ENCODE data around the gene SEMA6A.

The SEMA6A gene

GRCh38 chr5:116478491-116478890 lies 96.1 kb downstream of the SEMA6A start:
- TF ChIP-seq, protein P1, sequence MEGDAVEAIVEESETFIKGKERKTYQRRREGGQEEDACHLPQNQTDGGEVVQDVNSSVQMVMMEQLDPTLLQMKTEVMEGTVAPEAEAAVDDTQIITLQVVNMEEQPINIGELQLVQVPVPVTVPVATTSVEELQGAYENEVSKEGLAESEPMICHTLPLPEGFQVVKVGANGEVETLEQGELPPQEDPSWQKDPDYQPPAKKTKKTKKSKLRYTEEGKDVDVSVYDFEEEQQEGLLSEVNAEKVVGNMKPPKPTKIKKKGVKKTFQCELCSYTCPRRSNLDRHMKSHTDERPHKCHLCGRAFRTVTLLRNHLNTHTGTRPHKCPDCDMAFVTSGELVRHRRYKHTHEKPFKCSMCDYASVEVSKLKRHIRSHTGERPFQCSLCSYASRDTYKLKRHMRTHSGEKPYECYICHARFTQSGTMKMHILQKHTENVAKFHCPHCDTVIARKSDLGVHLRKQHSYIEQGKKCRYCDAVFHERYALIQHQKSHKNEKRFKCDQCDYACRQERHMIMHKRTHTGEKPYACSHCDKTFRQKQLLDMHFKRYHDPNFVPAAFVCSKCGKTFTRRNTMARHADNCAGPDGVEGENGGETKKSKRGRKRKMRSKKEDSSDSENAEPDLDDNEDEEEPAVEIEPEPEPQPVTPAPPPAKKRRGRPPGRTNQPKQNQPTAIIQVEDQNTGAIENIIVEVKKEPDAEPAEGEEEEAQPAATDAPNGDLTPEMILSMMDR (IDR thresholded peaks at IDR 0.05; ENCODE audit: low read depth, low read length): no peak
- DNase-seq (ENCODE audit: extremely low read depth, low read depth): no peak

DNA sequence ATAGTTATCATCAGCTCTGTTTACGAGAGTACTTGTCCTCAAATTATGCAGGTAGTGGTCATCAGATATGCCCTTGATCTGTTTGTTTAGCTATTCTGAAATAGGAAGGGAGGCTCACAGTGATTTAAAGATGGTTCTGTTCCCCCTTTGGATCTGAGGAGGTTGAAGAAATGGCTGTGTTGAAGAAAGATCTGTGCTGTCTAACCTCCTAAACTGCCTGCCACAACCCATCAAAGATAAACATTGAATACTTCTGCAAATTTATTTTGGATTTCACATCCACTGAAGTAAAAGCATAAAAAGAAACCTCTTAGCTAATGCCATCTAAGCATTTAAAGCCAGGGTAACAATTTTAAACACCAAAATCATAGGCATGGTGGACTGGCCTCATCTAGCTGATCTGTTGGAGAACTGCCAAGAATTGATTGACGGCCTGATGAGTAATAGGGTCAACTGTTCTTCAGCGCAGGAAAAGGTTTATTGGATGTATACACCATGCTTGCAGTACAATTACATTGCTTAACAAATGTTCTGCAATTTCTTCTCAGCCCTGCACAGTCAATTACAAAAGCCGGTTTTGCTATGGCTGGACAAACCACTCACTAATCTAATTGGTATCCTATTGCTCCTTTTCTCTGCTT lies 97.6 kb downstream of the SEMA6A start:
- DNase-seq (ENCODE audit: extremely low read depth, low read depth): no peak
- TF ChIP-seq, protein P1 (IDR thresholded peaks at IDR 0.05; ENCODE audit: low read depth, low read length): no peak

DNA sequence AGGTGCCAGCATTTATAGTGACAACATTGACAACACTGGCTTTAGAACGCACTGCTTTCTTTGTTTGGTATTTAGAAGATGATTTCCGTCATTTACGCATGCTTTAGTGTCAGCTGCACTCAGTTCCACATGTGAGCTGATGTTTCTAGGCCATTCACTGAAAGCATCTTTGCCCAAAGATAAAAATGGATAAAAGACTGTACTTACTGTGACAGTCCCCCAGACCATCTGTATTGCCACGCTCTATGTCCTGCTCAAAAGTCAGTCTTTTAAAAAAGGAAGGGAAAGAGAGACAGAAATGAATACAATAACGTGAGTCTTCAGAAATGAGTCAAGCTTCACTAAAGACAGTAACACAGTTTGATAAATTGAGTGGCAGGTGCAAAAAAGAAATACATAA lies 99.3 kb downstream of the SEMA6A start:
- TF ChIP-seq, protein P1 (IDR thresholded peaks at IDR 0.05; ENCODE audit: low read depth, low read length): no peak
- DNase-seq (ENCODE audit: extremely low read depth, low read depth): no peak

DNA sequence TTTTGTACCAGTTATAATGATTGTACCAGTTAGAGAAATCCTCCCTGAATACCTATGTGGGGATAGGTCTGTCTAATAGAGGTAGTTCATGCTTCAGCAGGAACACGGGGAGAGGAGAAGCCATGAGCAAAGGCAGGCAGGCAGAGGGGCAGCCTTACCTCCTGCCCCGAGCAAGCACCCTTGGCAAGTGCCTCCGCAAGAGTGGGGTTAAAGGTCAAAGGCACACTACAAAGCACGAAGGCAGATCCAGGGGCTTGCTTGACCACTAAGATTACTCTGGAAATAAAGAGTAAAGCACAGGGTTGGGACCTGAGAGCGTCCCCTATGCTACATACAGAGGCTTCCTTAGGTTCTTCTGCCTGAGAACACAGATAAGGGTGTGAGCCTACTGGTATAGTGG lies 100.9 kb downstream of the SEMA6A start:
- no peak for DNase-seq (ENCODE audit: extremely low read depth, low read depth)

GRCh38 chr5:116472274-116472673 lies 102.3 kb downstream of the SEMA6A start:
- DNase-seq (ENCODE audit: extremely low read depth, low read depth): no peak
- TF ChIP-seq, protein P1 (IDR thresholded peaks at IDR 0.05; ENCODE audit: low read depth, low read length): no peak

More for the DNA sequence above, 100.9 kb downstream of the SEMA6A start:
- TF ChIP-seq, protein P1 (IDR thresholded peaks at IDR 0.05; ENCODE audit: low read depth, low read length): no peak

GRCh38 chr5:116469631-116470030 lies 105.0 kb downstream of the SEMA6A start:
- no peak for DNase-seq (ENCODE audit: extremely low read depth, low read depth)
- TF ChIP-seq, protein P1 (IDR thresholded peaks at IDR 0.05; ENCODE audit: low read depth, low read length): no peak

GRCh38 chr5:116468583-116468982 lies 106.0 kb downstream of the SEMA6A start:
- TF ChIP-seq, protein P1 (IDR thresholded peaks at IDR 0.05; ENCODE audit: low read depth, low read length): no peak
- no peak for DNase-seq (ENCODE audit: extremely low read depth, low read depth)
